SW480 (cell line): ENCODE measurements around the gene CHRNB2.

ENCODE experiments used
- DNase-seq: peaks from one replicate; pipeline ENCODE4 v3.0.0-alpha.2; 2016; ENCODE audit warnings: low spot score

Gene CHRNB2

GRCh38 chr1:154579374-154579773, 11.8 kb downstream of the CHRNB2 start:
- DNase-seq, result no peak

GRCh38 chr1:154581766-154582165, 14.2 kb downstream of the CHRNB2 start:
- no peak for DNase-seq

- no peak for DNase-seq
Observed at GRCh38 chr1:154582885-154583284, 15.3 kb downstream of the CHRNB2 start.

GRCh38 chr1:154583773-154584172, 16.2 kb downstream of the CHRNB2 start:
- no peak for DNase-seq

- no peak for DNase-seq
Observed at GRCh38 chr1:154584267-154584994, 16.9 kb downstream of the CHRNB2 start.

- DNase-seq, result no peak
Observed at GRCh38 chr1:154586231-154586630, 18.7 kb downstream of the CHRNB2 start.

- DNase-seq, result no peak
Observed at GRCh38 chr1:154586641-154587040, 19.1 kb downstream of the CHRNB2 start.

GRCh38 chr1:154589780-154590179, 22.2 kb downstream of the CHRNB2 start:
- no peak for DNase-seq

GRCh38 chr1:154590756-154591155, 23.2 kb downstream of the CHRNB2 start:
- DNase-seq, result no peak

GRCh38 chr1:154591206-154591605, 23.6 kb downstream of the CHRNB2 start:
- DNase-seq, result no peak

GRCh38 chr1:154593390-154593789, 25.8 kb downstream of the CHRNB2 start:
- DNase-seq, result no peak

- DNase-seq, result no peak
Observed at GRCh38 chr1:154594811-154595210, 27.2 kb downstream of the CHRNB2 start.

GRCh38 chr1:154595621-154596020, 28.0 kb downstream of the CHRNB2 start:
- no peak for DNase-seq

GRCh38 chr1:154598871-154599635, 31.5 kb downstream of the CHRNB2 start:
- no peak for DNase-seq

- no peak for DNase-seq
Observed at GRCh38 chr1:154599658-154600057, 32.1 kb downstream of the CHRNB2 start.

GRCh38 chr1:154603317-154603716, 35.7 kb downstream of the CHRNB2 start:
- no peak for DNase-seq

- no peak for DNase-seq
Observed at GRCh38 chr1:154605534-154605933, 38.0 kb downstream of the CHRNB2 start.

- peak; percentile 46 for DNase-seq
Observed at GRCh38 chr1:154607106-154607608, 39.6 kb downstream of the CHRNB2 start.

GRCh38 chr1:154607609-154608396, 40.2 kb downstream of the CHRNB2 start, which contains the start of gene ADAR:
Gene ADAR (minus strand): TSS chr1:154608186. CDS start chr1:154608006, 180 bp downstream.
- DNase-seq, result peak; percentile 84

- DNase-seq, result peak; percentile 57
Observed at GRCh38 chr1:154608397-154609270, 41.1 kb downstream of the CHRNB2 start.
